NCI-H187 treated with DMSO at 0.1 percent for 48 hours (cell line): ENCODE measurements around the gene PTPRN2.
"Not testable (repeated sequence)": the region's sequence is repeated elsewhere in the genome, so short reads cannot be mapped to it uniquely, and the experiment has no call there.

Source experiments
- DNase-seq: peaks from one replicate; lab custom pipeline; 2025; lab: John Stamatoyannopoulos, UW

Gene PTPRN2

DNA sequence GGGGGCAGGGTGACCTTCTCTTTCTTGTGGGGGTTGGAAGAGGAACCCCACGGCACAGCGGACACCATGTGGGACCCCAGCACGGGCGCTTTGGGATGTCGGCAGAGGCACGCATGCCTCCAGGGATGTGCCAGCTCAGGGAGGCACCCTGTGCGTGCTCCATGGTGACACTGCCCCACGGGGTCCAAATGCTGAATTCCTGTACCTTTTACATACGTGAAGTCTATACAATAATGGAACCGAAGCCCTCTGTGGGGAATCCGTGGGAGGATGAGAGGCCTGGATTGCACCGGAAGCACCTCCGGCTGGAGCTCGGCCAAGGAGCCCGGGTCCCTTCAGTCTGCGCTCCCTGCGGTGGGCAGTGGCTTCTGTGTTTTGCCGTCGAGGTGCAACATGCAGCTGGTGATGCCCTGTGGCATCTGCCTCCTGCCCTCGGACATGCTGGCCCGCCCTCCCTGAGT is 726.6 kb downstream of the PTPRN2 start:
- no peak for DNase-seq

DNA sequence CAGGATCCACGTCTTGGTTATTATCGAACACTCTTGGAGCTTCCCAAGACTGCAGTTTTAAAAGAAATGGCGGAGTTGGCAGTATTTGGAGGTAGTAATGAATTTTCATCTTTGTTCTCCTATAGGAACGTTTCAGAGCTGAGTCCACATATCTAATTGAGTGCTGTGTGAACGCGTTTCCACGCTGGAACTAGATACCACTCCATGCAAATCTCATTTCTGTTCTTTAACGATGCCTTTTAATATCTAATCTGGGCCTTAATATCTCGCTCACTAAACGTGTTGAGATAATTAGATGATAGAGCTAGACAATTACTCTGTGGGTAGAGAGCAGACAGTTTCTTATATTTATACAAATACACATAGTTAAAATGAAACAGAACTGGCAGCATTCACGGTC is 727.2 kb downstream of the PTPRN2 start:
- DNase-seq = no peak

DNA sequence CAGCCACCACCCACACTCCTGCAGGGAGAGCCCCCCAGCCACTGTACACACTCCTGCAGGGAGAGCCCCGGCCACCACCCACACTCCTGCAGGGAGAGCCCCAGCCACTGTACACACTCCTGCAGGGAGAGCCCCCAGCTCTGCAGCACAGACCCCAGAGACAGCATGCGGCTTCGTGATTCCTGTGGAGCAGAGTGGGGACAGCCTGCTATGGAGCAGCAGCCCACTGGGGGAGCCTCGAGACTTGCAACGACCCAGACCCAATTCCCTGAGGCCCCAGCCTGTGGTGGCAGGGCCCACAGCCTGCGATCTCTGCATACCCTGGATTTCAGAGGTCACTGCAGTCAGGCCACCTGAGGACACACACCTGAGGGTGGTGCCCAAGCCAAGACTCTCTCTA is 727.7 kb downstream of the PTPRN2 start:
- DNase-seq = no peak

DNA sequence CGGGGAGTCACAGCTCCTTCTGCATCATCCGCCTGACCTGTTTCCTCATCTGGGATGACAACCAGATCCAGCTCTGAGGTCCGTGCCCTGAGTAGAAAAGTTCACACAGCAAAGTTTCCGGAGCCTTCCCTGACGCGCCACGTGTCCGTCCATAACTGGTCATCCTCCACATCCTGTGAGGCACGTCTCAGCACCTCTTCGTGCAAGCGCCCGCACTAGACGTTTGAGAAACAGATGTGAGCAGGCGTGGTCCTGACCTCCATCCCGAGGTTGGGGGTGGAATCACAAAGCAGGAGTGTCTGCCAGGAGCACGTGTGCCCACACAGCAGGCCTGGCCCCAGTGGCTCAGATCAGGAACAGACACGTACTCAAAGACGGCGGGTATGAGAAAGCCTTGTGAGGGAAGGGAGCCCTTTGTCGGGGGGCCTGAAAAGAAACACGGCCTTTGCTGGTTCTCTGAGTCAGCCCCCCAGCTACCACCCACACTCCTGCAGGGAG is 730.0 kb downstream of the PTPRN2 start:
- no peak for DNase-seq

DNA sequence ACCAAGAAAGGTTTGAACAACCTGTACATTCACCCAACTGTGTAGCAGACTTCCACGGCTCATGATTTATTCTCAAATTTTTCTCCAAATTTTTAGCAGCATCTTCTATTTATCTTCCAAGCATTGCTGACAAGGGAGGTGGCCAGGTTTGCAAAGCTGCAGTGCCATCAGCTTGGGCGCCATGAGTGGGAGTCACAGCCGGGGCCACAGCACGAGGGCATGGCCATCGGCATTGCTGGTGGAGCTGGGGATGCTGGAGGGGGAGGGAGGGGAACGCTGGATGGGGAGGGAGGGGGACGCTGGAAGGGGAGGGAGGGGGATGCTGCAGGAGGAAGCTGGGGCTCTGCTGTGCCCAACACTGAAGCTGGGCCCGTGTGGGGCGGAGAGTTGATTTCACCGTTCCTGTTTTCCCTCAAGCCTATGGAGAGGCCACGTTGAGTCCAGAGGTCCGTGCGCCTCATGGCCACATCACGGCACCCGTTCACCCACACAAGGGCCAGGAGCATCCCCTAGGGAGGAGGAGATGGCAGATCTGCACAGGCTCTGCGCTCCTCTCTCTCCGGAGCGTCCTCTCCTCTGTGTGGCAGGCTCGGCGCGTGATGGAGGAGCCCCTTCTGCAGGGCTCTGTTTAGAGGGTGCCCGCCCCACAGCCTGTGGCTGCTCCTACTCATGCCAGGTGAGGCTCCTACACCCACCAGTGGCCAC is 730.6 kb downstream of the PTPRN2 start:
- DNase-seq = no peak

DNA sequence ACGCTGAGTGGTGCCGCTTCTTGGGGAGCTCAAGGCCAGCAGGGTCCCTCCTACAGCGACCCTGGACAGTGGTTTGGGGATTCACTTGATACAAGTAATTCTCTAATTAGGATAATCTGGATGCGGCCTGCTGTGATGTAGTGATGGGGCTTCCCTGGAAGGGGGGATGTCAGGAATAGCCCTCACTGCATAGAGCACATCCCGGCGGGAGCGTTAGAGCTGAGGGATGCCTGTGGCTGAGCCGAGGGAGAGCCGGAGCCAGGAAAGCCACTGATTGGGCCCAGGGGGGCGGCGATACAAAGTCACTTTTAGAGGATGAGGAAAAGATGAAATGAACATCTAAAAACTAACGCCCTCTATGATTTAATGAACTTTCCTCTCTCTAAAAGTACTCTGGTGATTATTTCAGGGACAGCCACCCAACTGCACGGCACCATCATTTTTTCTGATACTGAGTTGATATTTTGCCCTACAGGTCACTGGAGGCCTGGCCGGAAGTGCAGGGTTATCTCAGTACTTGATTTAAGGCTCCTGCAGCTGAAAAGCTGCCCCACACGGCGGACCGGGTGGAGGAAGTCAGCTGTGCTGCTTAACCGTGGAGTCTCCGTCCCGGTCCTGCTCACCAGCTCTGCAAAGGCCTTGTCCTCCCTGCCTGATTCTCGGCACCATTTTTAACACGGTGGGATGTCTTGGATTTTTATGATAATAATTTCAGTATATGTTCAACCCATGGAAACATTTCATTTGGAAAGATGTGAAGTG is 732.0 kb downstream of the PTPRN2 start:
- DNase-seq = no peak

DNA sequence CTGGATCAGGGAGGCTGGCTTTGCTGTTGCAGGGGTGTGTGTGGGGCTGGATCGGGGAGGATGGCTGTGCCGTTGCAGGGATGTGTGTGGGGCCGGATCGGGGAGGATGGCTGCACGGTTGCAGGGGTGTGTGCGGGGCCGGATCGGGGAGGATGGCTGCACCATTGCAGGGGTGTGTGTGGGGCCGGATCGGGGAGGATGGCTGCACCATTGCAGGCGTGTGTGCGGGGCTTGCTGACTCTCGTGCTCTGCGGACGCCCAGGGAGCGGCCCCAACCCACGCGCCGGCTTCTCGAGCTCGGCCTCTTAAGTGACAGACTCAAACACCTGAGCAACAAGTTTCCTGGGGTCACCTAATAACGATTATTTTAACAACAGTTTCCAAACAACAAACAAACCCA is 732.6 kb downstream of the PTPRN2 start:
- DNase-seq = no peak

DNA sequence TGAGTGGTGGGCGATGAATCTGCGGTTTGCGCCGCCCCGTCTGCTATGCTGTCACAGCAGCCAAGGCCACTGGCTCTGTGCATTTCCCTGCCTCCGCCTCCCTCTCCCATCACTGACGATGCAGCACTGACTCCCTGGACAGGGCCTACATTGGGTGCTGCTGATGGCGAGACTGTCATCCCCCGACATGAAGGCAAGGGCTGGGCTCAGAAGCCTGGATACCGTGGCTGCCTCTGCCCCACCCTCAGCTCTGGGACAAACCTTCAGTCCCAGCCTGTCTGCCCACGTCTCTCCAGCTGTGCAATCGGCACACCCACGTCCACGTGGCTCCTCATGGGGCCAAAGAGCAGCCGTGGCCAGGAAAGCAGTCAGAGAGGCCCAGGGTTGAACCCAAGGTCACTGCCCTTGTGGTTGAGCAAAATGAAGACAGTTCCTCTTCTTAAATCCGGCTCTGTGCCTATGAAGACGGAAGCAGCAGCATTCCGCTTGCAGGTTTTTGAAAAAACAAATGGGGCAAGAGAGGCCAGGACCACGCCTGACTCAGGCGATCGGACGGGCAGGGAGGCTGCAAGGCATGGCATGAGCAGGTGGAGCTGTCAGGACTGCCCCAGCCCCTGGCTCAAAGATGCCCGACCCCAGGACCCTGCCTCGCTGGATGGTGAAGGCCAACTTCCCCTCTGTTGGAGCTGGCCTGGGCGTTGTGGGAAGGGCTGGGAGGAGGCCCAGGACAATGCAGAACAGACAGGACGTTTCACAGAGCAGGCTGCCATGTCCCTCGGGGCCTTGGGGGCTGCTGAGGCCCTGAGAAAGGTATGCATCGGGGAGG is 733.3 kb downstream of the PTPRN2 start:
- DNase-seq = no peak

DNA sequence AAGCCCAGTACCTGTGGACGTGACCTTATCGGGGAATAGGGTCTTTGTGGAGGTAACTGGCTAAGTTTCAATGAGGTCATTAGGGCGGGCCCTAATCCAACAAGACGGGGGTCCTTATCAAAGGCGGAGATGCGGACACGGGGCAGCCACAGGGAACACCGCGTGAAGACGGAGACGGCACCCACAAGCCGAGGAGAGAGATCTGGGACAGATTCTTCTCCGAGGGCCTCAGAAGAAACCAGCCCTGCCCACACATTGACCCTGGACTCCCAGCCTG is 733.9 kb downstream of the PTPRN2 start:
- no peak for DNase-seq

DNA sequence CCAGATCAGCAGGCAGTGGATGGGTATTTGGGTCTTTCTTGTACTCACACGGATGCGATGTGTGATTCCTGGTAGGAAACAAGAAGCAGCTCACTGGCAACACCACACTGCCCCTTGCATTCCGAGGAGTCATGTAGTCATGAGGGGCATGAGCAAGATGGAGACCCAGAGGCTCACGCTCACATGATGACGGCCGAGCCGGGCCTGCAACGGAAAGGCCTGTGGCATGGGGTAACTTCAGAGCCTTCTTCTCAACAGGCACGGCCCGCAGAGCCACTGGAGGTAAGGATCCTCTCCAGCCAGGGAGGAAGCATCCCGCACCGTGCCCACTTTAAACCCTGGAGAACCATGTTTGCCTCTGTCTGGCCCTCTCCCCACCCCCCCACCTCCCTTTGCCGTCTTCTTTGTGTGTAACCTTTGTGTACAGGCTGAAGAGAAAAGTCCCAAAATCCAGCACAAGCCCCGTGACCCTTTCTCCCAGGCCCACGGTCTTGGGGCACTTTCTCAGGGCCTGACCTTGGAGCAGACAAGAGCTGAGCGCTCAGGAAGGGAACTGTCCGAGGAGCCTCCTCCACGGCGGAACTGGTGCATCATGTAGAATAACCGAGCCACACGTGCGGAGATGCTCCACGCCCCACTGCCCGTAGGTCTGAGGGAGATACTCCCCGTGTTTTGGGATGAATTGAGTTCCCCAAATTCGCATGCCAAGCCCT is 734.4 kb downstream of the PTPRN2 start:
- no peak for DNase-seq

DNA sequence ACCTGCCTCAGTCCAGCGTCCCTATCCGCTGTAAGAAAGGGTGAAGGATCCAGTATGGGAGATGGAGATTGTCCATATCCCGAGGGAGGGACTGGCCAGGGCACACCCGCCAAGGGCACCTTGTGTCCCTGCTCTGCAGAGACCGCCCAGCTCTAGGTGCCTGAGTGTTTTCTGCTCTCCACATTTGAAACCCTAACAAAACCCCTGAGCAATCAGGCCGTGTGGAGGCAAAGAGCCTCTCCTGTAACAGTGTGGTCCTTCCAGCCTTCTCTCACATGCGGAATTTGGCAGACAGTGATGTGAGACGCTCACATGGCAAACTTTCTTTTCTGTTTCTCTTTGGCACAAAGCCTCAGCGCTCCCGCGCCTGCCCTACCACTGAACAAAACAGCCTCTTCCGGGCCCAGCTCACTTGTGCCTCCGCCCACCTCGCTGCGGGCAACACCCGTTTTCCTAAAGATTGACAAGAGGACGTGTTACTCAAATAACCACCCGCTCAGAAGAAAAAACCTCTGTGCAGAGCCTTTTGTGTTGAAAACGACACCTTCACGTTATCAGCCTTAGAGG is 736.0 kb downstream of the PTPRN2 start:
- peak; percentile 80 for DNase-seq

DNA sequence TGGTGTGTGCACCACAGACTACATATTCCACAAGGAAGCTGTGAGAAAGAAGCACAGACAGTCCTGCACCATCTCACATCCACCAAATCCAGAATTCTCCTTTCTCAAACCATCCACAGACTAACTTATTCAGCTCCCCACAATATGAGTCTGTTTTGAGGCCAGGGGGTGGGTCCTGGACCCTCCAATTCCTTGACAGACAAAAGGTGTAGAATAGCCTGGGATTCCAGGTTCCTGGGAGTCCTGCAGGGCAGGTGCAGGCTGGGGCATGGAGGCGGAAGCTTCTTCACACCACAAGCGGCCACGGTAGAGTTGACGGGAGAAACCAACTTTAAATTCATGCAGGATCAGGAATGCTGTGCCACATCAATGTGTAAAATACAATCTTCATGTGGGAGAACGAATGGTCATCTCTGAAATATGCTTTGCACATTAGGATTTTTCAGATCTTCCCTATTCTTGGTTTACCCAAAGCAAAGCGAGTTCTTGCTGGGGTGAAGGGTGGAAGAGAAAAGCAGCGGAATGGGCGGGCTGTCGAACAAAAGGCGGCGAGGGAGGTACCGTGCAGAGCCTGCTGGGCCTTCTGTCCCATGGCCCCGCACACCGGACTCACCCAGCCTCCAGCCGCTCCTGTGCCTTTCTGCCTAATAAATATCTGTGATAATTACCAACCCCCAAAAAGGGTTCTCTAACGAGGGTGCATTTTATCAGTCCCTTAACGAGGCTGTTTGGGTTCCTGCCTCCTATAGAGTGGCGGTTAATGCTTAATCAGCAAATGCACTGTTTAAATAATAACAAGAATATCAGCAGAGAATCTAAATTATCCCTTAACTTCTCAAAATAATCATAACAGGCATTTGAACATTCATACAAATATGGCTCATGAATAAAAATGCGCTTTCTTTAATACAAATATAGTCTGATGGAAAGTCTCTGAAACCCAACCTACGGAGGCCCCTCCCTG is 736.9 kb downstream of the PTPRN2 start:
- no peak for DNase-seq

DNA sequence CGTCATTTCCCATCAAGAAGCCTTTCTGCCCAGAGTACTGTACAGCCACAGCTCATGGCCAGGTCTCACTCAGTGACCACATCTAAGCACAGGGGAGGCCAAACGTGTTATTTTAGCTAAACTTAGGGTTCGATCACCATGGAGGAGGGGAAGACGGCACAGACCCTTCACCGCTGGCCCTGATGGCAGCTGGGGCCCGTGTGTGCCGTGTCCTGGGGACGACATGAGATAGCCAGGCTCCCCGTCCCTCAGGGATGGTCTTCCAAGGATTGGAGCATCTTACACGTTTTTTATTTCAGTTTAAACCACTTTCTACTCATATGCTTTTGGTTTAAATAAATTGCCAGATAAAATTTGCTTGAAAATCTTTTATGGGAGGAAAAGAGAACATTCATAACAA is 737.9 kb downstream of the PTPRN2 start:
- no peak for DNase-seq

DNA sequence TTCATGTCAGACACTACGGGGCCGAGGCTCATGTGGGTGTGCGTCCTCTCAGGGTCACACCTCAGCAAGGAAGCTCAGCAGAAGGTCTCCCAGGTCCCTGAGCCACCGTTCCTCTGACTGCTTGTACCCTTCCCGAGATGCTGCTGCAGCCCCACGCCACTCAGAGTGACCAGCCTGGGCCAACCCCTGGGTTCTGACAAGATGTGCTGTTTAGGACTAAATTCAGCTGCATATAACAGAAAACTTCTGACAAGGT is 738.4 kb downstream of the PTPRN2 start:
- DNase-seq = no peak

DNA sequence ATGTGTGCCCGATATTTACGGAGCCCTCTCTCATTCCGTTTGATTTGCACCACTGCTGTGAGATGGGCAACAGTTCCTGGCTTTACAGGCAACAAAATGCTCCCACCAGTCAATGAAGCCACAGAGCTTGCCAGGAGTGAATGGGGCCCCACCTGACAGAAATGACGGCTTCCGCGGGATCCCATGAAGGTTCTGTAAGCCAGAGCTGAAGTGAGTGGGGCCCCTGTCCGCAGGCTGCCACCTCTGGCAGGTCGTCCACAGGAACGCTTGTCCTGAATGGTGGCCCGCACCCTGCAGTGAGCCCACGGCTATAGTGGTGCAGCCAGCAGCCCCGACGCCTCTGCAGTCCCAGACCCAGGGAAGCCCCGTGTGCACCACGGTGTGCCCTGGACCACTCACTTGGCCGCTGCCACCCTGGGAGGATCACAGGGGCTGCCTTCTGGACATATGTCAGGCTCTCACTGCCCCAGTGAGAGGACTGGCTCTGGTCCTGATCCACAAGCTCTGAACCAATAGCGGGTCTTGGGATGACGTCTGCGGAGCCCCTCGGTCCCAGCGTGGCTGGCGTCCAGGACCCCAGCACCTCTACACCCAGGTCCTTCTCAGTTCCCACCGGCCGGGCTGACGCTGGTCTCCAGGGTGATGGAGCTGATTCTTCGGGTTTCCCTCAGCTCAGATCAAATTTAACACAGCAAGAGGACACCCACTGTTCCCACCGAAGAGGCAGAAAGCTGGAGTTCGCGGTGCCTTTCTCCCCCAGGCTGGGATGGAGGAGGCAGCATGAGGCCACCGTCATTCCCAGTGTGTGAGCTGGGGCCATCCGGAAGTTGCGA is 738.9 kb downstream of the PTPRN2 start:
- no peak for DNase-seq

DNA sequence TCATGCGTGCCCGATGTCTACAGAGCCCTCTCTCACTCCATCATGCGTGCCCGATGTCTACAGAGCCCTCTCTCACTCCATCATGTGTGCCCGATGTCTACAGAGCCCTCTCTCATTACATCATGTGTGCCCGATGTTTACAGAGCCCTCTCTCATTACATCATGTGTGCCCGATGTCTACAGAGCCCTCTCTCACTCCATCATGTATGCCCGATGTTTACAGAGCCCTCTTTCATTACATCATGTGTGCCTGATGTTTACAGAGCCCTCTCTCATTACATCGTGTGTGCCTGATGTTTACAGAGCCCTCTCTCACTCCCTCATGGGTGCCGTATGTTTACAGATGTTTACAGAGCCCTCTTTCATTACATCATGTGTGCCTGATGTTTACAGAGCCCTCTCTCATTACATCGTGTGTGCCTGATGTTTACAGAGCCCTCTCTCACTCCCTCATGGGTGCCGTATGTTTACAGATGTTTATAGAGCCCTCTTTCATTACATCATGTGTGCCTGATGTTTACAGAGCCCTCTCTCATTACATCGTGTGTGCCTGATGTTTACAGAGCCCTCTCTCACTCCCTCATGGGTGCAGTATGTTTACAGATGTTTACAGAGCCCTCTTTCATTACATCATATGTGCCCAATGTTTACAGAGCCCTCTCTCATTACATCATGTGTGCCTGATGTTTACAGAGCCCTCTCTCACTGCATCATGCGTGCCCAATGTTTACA is 739.7 kb downstream of the PTPRN2 start:
- not testable (repeated sequence) for DNase-seq

DNA sequence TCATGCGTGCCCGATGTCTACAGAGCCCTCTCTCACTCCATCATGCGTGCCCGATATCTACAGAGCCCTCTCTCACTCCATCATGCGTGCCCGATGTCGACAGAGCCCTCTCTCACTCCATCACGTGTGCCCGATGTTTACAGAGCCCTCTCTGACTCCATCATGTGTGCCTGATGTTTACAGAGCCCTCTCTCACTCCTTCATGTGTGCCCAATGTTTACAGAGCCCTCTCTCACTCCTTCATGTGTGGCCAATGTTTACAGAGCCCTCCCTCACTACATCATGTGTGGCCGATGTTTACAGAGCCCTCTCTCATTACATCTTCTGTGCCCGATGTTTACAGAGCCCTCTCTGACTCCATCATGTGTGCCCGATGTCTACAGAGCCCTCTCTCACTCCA is 740.9 kb downstream of the PTPRN2 start:
- DNase-seq = not testable (repeated sequence)

DNA sequence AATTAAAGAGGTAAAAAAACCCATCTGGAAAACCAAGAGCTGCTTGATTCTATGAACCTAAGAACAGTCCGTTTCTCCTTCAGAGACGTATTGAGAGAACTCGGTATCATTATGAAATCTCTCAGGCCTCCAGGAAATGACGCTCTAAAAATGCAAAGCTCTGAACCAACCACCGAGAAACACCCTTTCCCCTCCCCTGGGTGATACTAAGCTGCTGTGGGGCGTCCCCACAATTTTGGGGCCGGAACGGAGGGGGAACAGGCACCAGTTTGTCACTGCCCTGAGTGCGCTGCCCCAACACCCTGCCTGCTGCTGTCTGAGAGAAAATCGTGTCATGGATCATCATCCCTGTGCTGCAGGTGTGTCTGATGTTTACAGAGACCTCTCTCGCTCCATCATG is 741.4 kb downstream of the PTPRN2 start:
- DNase-seq = peak; percentile 45

DNA sequence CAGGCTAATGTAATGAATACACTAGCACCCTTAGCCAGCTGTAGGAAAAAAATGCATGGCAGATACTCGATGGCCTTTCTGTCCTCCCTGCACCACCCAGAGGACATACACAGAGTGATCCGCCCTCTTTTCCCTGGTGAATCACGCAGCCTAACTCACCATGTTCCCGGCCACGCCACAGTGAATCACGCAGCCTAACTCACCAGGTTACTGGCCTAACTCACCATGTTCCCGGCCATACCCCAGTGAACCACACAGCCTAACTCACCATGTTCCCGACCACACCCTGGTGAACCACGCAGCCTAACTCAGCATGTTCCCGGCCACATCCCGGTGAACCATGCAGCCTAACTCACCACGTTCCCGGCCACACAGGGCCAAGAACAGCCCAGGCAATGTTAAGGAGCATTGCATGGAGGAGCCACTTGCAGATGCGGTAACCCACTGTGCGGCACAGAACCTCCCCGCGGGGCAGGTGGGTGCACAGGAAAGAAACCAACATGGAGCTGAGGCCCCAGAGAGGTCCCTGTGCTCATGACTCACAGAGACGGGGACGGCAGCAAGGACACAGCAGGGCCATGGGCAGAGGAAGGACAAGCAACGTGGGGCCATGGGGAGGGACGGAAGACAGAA is 742.3 kb downstream of the PTPRN2 start:
- no peak for DNase-seq
